Measurements from ENCODE around the gene DSCAM.

The DSCAM gene

DNA sequence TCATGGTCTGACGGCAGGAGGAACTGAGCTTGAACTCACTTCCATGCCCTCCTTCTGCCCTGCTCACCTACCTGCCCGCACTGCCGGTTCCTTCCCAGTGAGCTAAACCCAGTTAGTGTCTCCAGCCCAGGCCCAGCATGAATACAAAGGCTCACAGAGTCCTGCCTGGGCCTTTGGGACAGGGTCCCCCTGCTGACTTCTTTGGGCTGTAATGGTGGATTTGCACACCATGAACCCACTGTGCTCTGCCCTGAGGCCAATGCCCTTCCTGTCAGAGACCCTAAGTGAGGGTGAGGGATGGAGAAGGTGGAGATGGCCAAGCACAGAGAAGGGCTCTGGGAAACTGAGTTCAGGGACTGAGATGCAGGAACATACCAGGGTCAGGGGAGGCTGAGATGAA is 826.3 kb downstream of the DSCAM start:
- DNase-seq: no peak

DNA sequence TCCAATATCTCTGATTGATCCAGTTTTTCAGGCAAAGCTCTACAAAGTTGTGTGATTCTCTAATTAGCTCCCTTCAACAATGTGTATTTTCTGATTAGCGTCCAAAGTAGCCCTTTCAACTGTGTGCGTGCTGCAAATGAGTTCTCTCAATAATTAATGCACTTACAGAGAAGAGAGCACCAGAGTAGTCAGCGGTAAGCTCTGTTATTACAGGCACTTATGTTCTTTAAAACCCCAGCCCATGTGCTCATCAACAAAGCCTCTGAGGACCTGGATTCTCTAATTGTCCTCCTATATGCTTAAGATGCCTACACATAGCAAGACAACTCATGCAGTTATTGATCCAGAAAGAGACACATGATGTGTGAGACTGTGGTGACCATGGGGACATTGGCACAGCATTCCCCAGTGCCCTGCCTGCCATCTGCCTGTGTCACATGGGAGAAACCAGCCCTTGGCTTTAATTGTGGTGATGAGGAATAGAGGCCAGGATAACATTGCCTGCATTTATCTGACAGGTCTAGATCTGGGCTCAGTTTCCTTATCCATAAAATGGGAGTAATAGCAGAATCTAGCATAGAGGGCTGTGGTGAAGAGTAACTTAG is 828.0 kb downstream of the DSCAM start:
- DNase-seq: no peak

GRCh38 chr21:40016667-40017066 is 830.3 kb downstream of the DSCAM start:
- DNase-seq: no peak

DNA sequence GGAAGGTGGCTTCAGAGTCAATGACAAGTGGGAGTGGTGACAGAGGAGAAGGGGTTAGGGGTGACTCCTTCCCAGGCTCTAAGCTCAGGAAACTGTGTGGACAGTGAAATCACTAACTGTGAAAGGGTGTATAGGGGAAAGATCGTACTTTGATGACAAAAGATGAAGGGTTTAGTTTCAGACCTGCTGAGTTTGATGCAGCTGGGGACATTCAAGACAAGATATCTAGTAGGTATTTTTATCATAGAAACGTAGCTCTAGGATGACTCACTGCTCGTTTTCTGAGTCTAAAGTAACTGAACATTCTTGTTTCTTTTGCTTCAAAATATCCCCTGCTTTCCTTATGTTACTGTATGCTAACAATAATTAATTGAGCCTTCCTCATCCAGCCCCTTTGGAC is 830.7 kb downstream of the DSCAM start:
- no peak for DNase-seq

DNA sequence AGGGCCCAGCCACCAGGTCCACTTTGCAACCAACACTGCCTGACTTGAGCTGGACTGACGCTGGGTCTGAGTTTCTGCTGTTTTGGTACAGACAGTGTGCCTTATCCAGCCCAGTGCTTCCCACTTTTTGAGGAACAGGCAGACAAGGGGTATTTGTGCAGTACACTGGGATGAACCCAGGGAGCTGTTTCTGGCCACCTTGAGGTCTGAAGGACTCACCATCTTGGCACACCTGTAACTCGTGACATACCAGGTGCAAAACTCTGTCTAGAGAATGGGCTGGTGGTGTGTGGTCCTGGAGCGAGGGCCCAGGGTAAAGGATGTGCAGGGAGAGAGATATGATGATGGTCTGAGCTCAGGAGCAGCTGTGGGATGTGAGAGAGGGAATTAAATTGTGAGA is 831.1 kb downstream of the DSCAM start:
- no peak for DNase-seq

- no peak for DNase-seq
Measured at GRCh38 chr21:40014394-40014793, 832.6 kb downstream of the DSCAM start.

DNA sequence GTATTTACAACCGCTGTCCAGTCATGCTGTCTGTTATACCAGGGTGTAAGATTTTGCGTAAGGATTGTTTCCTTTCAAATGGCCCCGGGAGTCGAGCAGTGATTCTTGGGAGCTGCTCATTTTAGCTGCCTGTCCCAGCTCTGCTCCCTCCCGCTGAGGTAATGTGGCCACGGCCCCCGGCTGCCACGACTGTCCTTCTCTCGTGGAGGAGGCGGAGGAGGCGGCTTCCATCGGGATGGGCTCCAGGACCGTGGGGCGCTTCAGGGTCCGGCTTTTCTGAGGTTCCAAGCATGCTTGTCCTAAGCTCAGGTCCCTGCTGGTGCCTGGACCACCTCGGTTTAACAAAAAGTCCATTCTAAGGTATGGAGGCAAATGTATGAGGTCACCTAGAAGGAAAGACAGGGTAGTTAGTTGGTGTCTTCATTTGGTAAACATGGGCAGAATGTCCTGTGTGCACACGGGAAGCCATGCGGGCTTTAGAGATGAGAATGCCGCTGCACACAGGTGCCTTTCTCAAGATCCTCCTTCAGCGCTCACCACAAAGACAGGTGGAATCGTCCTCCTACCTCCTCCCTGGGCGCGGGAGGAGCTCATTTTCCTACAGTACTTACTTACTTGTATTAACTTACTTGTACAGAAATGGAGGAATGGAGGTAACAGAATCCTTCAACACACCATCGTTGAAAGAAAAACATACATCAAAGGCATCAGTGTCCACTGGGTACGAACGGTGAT is 833.8 kb downstream of the DSCAM start:
- no peak for DNase-seq

DNA sequence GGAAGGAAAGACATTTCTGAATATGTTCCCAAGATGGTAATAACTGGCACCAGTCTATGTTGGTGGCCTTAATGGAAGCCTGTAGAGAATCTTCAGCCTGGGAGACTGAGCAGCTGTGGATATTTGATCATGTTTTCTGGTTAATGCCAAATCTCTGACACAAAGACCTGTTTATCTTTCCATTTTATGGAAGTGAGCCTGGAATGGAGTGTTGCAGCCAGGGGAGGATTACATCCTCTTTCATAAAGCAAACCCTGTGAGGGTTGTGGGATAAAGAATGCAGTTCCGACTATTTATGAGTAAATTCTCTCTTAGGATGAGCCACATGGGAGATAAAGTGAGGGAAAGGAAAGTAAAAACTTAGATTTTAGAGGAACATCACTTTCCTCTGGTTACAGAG is 835.6 kb downstream of the DSCAM start:
- DNase-seq: no peak

DNA sequence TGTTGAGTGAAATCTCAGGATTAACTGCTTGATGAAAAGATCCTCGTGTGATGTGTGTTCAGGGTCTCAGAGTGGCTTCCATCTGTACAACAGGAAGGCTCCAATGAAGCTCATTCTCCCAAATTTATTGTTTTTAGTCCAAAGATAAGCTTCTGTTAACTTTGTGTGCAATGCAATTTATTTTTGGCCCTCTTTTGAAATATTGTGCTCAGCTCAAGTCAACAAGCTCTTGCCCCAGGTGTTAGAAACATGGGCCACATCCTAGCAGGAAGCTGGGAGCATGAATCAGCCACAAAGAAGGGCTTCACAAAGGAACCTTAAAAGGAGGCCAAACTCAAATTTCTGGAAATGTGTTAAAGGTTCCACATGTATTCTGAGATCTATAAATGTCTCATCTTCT is 844.0 kb downstream of the DSCAM start:
- no peak for DNase-seq

DNA sequence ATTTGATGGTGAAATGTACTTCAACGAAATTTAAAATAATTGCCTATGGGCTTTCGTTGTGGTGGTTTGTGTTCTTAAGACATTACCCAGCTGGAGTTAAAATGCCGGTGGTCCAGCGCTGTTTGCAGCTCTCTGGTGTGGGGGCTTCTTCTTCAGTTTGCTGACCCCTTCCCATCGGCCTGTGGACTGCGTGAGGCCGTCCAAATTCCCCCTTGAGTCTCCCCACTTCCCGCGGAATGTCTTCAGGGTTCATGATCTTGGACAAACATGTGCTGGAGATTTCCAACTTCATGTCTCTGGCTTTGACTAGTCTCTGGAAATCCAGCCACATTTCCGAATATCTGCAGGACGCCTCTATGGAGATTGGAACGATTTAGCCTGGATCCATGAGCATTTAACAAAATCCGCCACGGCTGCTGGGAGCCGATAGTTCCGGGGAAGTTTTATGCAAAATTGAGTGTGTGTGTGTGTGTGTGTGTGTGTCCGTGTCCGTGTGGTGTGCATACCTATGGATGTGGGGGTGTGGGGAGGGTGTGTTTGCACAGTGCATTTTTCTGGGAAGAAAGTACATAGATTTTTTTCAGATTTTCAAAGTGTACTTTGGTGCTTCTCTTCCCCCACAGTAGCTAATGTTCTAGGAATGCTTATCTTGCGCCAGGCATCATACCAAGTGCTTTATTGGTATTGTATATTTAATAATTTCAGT is 862.5 kb downstream of the DSCAM start:
- DNase-seq: no peak

- DNase-seq: no peak
Measured at GRCh38 chr21:39980241-39980820, 866.6 kb downstream of the DSCAM start.

GRCh38 chr21:39979321-39979720 is 867.6 kb downstream of the DSCAM start:
- no peak for DNase-seq

GRCh38 chr21:39976800-39977199 is 870.2 kb downstream of the DSCAM start:
- no peak for DNase-seq

- DNase-seq: no peak
Measured at GRCh38 chr21:39972976-39973770, 873.8 kb downstream of the DSCAM start.

- no peak for DNase-seq
Measured at GRCh38 chr21:39972471-39972870, 874.5 kb downstream of the DSCAM start.

DNA sequence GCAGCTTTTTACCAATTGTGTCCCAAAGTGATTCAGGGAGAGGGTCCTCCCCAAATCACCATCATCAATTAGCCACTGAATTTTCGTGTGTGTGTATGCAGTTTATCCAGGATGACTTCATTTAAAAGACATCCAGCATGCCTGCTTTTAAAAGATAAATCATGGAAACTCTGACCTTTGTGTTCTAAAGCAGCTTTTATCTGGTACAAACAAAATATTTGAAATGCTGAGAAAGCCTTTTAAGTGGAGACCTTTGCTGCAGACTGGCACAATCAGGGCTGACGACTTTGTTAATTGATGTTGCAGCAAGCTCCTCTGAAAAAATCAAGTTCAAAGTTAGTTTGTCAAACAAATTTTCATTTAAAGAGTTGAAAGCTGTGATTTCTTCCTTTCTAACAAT is 875.0 kb downstream of the DSCAM start:
- DNase-seq: no peak

- DNase-seq: no peak
Measured at GRCh38 chr21:39969691-39970364, 877.1 kb downstream of the DSCAM start.

DNA sequence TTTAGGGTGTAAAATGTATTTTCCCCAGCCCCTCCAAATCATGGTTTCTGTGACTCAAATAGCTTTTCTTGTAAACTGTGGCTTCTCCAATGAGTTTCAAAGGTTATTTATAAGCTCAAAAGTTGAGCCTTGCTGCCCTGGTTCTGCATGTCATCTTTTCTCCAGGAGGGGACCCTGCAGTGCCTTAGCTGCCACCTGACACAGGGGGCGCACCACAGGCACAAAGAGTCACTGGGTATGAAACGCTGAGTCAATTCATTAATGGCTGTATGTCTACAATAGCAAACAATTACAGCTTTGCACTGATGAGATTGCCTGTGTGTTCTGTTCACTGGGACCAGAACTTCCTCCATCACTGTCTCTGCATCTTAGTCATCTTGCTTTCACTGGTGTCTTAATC is 878.9 kb downstream of the DSCAM start:
- no peak for DNase-seq

DNA sequence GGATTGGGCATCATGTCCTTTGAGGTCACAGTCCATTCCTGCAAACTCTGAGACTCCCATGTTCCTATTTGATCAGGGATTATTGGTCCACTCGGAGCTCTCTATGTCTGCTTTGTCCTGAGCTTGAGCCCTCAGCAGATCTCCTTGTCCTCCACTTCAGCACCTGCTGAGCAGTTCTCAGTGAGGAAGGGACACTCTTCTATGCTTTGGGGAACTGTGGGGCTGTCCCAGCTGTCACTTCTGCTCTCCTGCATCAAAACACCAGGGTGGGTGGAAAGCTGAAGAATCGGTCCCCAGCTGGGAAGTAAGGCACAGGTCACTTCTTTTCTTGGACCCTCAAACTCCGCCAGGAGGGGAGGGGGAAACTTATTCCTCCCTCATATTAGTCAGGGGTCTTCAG is 880.2 kb downstream of the DSCAM start:
- DNase-seq: no peak

GRCh38 chr21:39965026-39965425 is 881.9 kb downstream of the DSCAM start:
- no peak for DNase-seq

- no peak for DNase-seq
Measured at GRCh38 chr21:39961251-39961650, 885.7 kb downstream of the DSCAM start.

Measured in stimulated activated CD4-positive, alpha-beta T cell treated with anti-CD3 and anti-CD28 coated beads, Interleukin-1b, Interleukin-23, amount 100 ng/mL, for 48 hours (primary cell).